Gastrocnemius medialis (tissue), 4 donors: Measurements from ENCODE around the gene INMT.

Source experiments
- CTCF ChIP-seq, 5 experiments: fragments of 450-650 bp in 3 of 5; fragments of 200-600 bp in 2 of 5; sonication (generic) in 2 of 5; IDR thresholded peaks in 4 of 5; conservative IDR thresholded peaks in 1 of 5; 1 replicate in 4 of 5; 2 replicates in 1 of 5; pipeline ENCODE4 v1.5.1; 2016 to 2019; ENCODE audit warnings: antibody characterized with exemption in 5 of 5, mild to moderate bottlenecking in 3 of 5, moderate library complexity in 3 of 5
- POLR2A ChIP-seq, 2 donors: fragments of 450-650 bp; IDR thresholded peaks; one replicate each; pipeline ENCODE4 v1.6.1; 2017; ENCODE audit warnings: antibody characterized with exemption in 2 of 2, mild to moderate bottlenecking in 2 of 2, moderate library complexity in 2 of 2

GRCh38 chr7:30750683-30751650, 968 bp upstream of the INMT start:
- TF ChIP-seq CTCF (IDR thresholded peaks at IDR 0.05 in 4 of 5, conservative IDR thresholded peaks at IDR 0.05 in 1 of 5) (no peak), POLR2A (IDR thresholded peaks at IDR 0.05) (no peak)
